Fibroblast of gingiva (primary cell): ENCODE results near the gene VIPR1.
A peak's percentile ranks its signal among the peaks of the same experiment; 100 is the strongest.

ENCODE experiments used
- DNase-seq: peaks from one replicate; pipeline ENCODE4 v3.0.0-alpha.2; 2011; ENCODE audit warnings: low read depth

Gene VIPR1

GRCh38 chr3:42493798-42494151, 8.7 kb upstream of the VIPR1 start:
- DNase-seq: no peak

GRCh38 chr3:42495393-42495792, 7.0 kb upstream of the VIPR1 start:
- no peak for DNase-seq

GRCh38 chr3:42497009-42497731, 5.3 kb upstream of the VIPR1 start:
- DNase-seq: no peak

GRCh38 chr3:42498034-42498433, 4.4 kb upstream of the VIPR1 start:
- no peak for DNase-seq

GRCh38 chr3:42498791-42499477, 3.5 kb upstream of the VIPR1 start:
- DNase-seq: no peak

- DNase-seq: no peak
Measured at GRCh38 chr3:42499478-42499871, 3.0 kb upstream of the VIPR1 start.

GRCh38 chr3:42500091-42500490, 2.4 kb upstream of the VIPR1 start:
- DNase-seq: no peak

- no peak for DNase-seq
Measured at GRCh38 chr3:42500909-42501308, 1.5 kb upstream of the VIPR1 start.

GRCh38 chr3:42501321-42501680, 1.1 kb upstream of the VIPR1 start:
- DNase-seq: no peak

- DNase-seq: peak; percentile 19
Measured at GRCh38 chr3:42501681-42502428, 588 bp upstream of the VIPR1 start.

GRCh38 chr3:42503251-42503924, 945 bp downstream of the VIPR1 start:
- no peak for DNase-seq

GRCh38 chr3:42503957-42504333, 1.5 kb downstream of the VIPR1 start:
- DNase-seq: no peak

GRCh38 chr3:42504334-42505127, 2.1 kb downstream of the VIPR1 start:
- no peak for DNase-seq

- no peak for DNase-seq
Measured at GRCh38 chr3:42505128-42505848, 2.8 kb downstream of the VIPR1 start.

- no peak for DNase-seq
Measured at GRCh38 chr3:42505849-42506410, 3.5 kb downstream of the VIPR1 start.

- no peak for DNase-seq
Measured at GRCh38 chr3:42507252-42507651, 4.8 kb downstream of the VIPR1 start.

- no peak for DNase-seq
Measured at GRCh38 chr3:42507761-42508335, 5.4 kb downstream of the VIPR1 start.

- no peak for DNase-seq
Measured at GRCh38 chr3:42508562-42508961, 6.1 kb downstream of the VIPR1 start.

GRCh38 chr3:42509111-42509510, 6.7 kb downstream of the VIPR1 start:
- DNase-seq: no peak

- DNase-seq: no peak
Measured at GRCh38 chr3:42510325-42510724, 7.9 kb downstream of the VIPR1 start.

GRCh38 chr3:42511201-42511600, 8.8 kb downstream of the VIPR1 start:
- no peak for DNase-seq
